ENCODE results near the gene STAU1. TPM values are rescaled to one million over a fixed set of nuclear protein-coding genes. Genes with fewer than 3 reads are reported as not detected.

STAU1 gene
- total and polyA plus RNA-seq, 2 of the 13 experiments (the other 11 are each of a cell fraction or from before 2014, with no cell fraction given) = 119 to 133 TPM

DNA sequence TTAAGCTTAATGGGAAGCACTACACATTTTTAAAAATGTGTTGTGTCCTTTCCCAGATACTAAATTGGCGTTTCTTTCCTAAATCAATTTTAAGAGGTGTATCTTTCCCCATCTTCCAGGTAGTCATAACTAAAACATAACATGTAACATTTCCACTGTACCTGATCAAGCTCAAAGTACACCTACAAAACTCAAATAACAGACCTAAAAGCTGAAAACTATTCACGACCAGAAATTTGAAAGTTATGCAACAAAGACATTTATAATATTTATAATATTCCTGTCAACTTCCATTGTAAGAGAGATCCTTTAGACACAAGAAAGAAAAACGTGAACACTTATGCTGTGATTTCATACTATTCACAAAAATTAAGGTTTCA is 3.5 kb downstream of the STAU1 start:
- Histone ChIP-seq H3K9me3 (ENCODE audit: low read length) (no peaks in the 10 kb centered on the region), H3K27me3 (ENCODE audit: control insufficient read depth in 1 of 2, insufficient read depth in 2 of 2, low read length in 2 of 2) (peaks cover 0 to 5% of the 10 kb centered on the region in 2 experiments; a peak in 1 of 5 replicates), H3K4me3 (replicated peaks in 1 of 3; ENCODE audit: insufficient read depth in 1 of 3, low read depth in 2 of 3, low read length in 3 of 3) (peak overlapping the region; percentile 56 to 99 (median 88); a peak in 5 of 6 replicates), H3K9ac (ENCODE audit: insufficient read depth, low read depth, low read length) (peak overlapping the region; percentile 92), H4K20me1 (ENCODE audit: insufficient read depth, low read length) (peaks cover 57% of the 10 kb centered on the region), H3K4me1 (ENCODE audit: insufficient read depth, low read length) (peaks cover 62% of the 10 kb centered on the region), H3K79me2 (ENCODE audit: insufficient read depth, low read length) (peaks cover 77% of the 10 kb centered on the region), H3K36me3 (replicated peaks in 1 of 2; ENCODE audit: control insufficient read depth in 1 of 2, insufficient read depth in 2 of 2, low read length in 2 of 2) (no peaks in the 10 kb centered on the region), H3K4me2 (ENCODE audit: low read depth, low read length) (peak overlapping the region; percentile 81), H3K27ac (ENCODE audit: extremely low read length, insufficient read depth, low read length) (peak overlapping the region; percentile 77), H2AFZ (ENCODE audit: low read length) (no peak overlapping the region)
- FAIRE-seq = no peak
- intact Hi-C loops (cut with micrococcal nuclease; ENCODE audit: unreplicated experiment) = loop anchor here (2.0 to 5.0 kb wide), 3 partner anchors 24 to 93 kb away; partner anchors contain the start of genes DDX27 and ZNFX1
- ChIA-PET CTCF (ENCODE audit: low intra/inter-chr PET ratio, low total read pairs) (no interaction called here), POLR2A (interaction anchor here (0.7 to 4.5 kb wide), 9 partner anchors 10 to 138 kb away, joined by 3 to 49 read pairs (median 4); partner anchors contain the start of genes CSE1L, DDX27 and ZNFX1)
- DNase-seq (ENCODE audit: low spot score) = no peak
- ATAC-seq = no peak
- in situ Hi-C loops (cut with HindIII; ENCODE audit: extremely low pct_ligation_motif_present, low pct_unique_long_range_greater_than_20kb) = no loop called here
- no TSS peak for BruUV-seq (replicated peaks)
- TF ChIP-seq, protein P1, sequence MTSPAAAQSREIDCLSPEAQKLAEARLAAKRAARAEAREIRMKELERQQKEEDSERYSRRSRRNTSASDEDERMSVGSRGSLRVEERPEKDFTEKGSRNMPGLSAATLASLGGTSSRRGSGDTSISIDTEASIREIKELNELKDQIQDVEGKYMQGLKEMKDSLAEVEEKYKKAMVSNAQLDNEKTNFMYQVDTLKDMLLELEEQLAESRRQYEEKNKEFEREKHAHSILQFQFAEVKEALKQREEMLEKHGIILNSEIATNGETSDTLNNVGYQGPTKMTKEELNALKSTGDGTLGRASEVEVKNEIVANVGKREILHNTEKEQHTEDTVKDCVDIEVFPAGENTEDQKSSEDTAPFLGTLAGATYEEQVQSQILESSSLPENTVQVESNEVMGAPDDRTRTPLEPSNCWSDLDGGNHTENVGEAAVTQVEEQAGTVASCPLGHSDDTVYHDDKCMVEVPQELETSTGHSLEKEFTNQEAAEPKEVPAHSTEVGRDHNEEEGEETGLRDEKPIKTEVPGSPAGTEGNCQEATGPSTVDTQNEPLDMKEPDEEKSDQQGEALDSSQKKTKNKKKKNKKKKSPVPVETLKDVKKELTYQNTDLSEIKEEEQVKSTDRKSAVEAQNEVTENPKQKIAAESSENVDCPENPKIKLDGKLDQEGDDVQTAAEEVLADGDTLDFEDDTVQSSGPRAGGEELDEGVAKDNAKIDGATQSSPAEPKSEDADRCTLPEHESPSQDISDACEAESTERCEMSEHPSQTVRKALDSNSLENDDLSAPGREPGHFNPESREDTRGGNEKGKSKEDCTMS (CRISPR knock-in tag; conservative IDR thresholded peaks at IDR 0.05) = no peak
- TF ChIP-seq SOX13 (IDR thresholded peaks at IDR 0.05) (no peak), SOX13 (CRISPR knock-in tag; conservative IDR thresholded peaks at IDR 0.05 in 1 of 2, IDR thresholded peaks at IDR 0.05 in 1 of 2) (0 out of 4 replicates have a peak, but pooled peaks of 1 of the 2 experiments have one; percentile 4), TEF (CRISPR knock-in tag; IDR thresholded peaks at IDR 0.05) (peak; percentile 87), ZFP36L1 (CRISPR knock-in tag; IDR thresholded peaks at IDR 0.05) (0 out of 2 replicates have a peak, but pooled peaks have one; percentile 40), SMARCC2 (IDR thresholded peaks at IDR 0.05) (0 out of 2 replicates have a peak, but pooled peaks have one; percentile 37), CEBPG (CRISPR knock-in tag; IDR thresholded peaks at IDR 0.05) (0 out of 2 replicates have a peak, but pooled peaks have one; percentile 22), GMEB2 (CRISPR knock-in tag; IDR thresholded peaks at IDR 0.05; ENCODE audit: low read depth) (no peak), HNF4A (CRISPR knock-in tag; IDR thresholded peaks at IDR 0.05) (peak; percentile 59)
- 6% methylated on average over 3 of the region's 3 CpGs for WGBS (ENCODE audit: low lambda C conversion rate)
